NCI-H1048 (cell line): ENCODE results near the gene GLI2.

Source experiments
- DNase-seq: peaks from one replicate; lab custom pipeline; 2025; lab: John Stamatoyannopoulos, UW

GLI2 gene

GRCh38 chr2:120738117-120738516 is 2.4 kb downstream of the GLI2 start:
- no peak for DNase-seq

GRCh38 chr2:120738786-120739437 is 3.2 kb downstream of the GLI2 start:
- no peak for DNase-seq

- no peak for DNase-seq
Measured at GRCh38 chr2:120739438-120740090, 3.9 kb downstream of the GLI2 start.

- no peak for DNase-seq
Measured at GRCh38 chr2:120740375-120740764, 4.7 kb downstream of the GLI2 start.

- DNase-seq = no peak
Measured at GRCh38 chr2:120740765-120741524, 5.3 kb downstream of the GLI2 start.

GRCh38 chr2:120741571-120742561 is 6.2 kb downstream of the GLI2 start:
- DNase-seq = no peak

- no peak for DNase-seq
Measured at GRCh38 chr2:120743657-120744056, 8.0 kb downstream of the GLI2 start.

GRCh38 chr2:120744817-120745216 is 9.1 kb downstream of the GLI2 start:
- DNase-seq = no peak

GRCh38 chr2:120745420-120746111 is 9.9 kb downstream of the GLI2 start:
- DNase-seq = no peak

- no peak for DNase-seq
Measured at GRCh38 chr2:120746144-120746543, 10.5 kb downstream of the GLI2 start.

GRCh38 chr2:120747281-120747680 is 11.6 kb downstream of the GLI2 start:
- DNase-seq = no peak

- DNase-seq = no peak
Measured at GRCh38 chr2:120747706-120748105, 12.0 kb downstream of the GLI2 start.

GRCh38 chr2:120748310-120748709 is 12.6 kb downstream of the GLI2 start:
- no peak for DNase-seq

GRCh38 chr2:120748741-120749140 is 13.1 kb downstream of the GLI2 start:
- DNase-seq = no peak

GRCh38 chr2:120749506-120750431 is 14.1 kb downstream of the GLI2 start:
- DNase-seq = no peak

- DNase-seq = no peak
Measured at GRCh38 chr2:120750488-120751210, 15.0 kb downstream of the GLI2 start.

- DNase-seq = no peak
Measured at GRCh38 chr2:120751553-120751952, 15.9 kb downstream of the GLI2 start.

GRCh38 chr2:120754067-120754960 is 18.6 kb downstream of the GLI2 start:
- DNase-seq = no peak
